ENCODE measurements around the gene SPEG. TPM values are rescaled to one million over a fixed set of nuclear protein-coding genes. Genes with fewer than 3 reads are reported as not detected.

SPEG gene
- polyA plus RNA-seq, 1 donor (not counting 4 experiments of a cell fraction or from before 2014, with no cell fraction given), result 18.8 TPM

DNA sequence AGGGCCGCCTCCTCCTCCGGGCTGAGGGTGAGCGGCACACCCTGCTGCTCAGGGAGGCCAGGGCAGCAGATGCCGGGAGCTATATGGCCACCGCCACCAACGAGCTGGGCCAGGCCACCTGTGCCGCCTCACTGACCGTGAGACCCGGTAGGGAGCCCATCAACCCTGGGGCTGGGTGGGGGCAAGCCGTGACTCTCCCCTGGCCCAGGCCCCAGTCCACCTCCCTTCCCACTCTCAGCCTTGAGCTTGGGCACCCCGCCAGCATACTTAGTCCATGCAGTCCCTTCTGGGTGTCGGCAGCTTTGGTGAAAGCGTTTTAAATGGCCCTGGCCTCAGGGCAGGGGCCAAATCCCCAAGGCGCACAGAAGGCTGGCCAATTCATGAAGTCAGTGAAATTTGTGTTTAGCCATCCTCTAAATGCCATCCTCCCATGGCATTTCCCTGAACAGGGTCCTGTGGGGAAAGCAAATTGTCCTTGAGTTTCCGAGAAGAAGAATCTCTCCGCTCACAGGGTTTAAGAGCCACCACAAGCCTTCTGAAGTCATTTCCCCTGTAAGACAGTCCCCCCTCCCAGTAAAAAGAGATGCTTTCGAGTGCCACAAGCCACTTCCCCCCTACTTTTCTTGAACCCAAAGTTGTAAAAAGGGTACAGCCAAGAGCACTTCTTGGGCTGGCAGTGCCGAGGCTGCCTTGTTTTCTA, 17.2 kb downstream of the SPEG start:
- FAIRE-seq (no peak), DNase-seq (ENCODE audit: low read depth, low spot score) (no peak)
- Histone ChIP-seq H3K4me2 (ENCODE audit: control insufficient read depth, extremely low read depth, insufficient read depth, low read depth, low read length) (peak overlapping the region; percentile 22), H4K20me1 (ENCODE audit: control insufficient read depth, extremely low read depth, insufficient read depth, low read length) (no peaks in the 10 kb centered on the region), H3K79me2 (ENCODE audit: control insufficient read depth, insufficient read depth, low read length) (no peaks in the 10 kb centered on the region), H3K9me3 (ENCODE audit: control insufficient read depth, low read depth, low read length) (no peaks in the 10 kb centered on the region), H3K27me3 (ENCODE audit: control insufficient read depth, extremely low read depth, insufficient read depth, low read length) (no peaks in the 10 kb centered on the region), H3K9ac (ENCODE audit: control insufficient read depth, extremely low read depth, insufficient read depth, low read length) (no peak overlapping the region), H3K27ac (ENCODE audit: control insufficient read depth, insufficient read depth, low read length) (peak overlapping the region; percentile 31), H3K4me3 (ENCODE audit: control insufficient read depth in 2 of 3, extremely low read depth in 1 of 3, insufficient read depth in 2 of 3, low read depth in 1 of 3, low read length in 3 of 3) (no peak overlapping the region), H3K4me1 (ENCODE audit: control insufficient read depth, extremely low read depth, insufficient read depth, low read length) (peaks cover 29% of the 10 kb centered on the region), H3K9me1 (ENCODE audit: control insufficient read depth, extremely low read depth, insufficient read depth, low read length) (no peaks in the 10 kb centered on the region), H3K36me3 (ENCODE audit: control insufficient read depth in 2 of 2, extremely low read depth in 1 of 2, insufficient read depth in 2 of 2, low read length in 2 of 2) (peaks cover 5 to 13% of the 10 kb centered on the region in 2 experiments), H2AFZ (ENCODE audit: control insufficient read depth, low read length) (no peak overlapping the region)
- dilution Hi-C loops (cut with MboI; ENCODE audit: extremely low pct_ligation_motif_present, low sequenced_read_pairs), result no loop called here
- TF ChIP-seq, protein P1, sequence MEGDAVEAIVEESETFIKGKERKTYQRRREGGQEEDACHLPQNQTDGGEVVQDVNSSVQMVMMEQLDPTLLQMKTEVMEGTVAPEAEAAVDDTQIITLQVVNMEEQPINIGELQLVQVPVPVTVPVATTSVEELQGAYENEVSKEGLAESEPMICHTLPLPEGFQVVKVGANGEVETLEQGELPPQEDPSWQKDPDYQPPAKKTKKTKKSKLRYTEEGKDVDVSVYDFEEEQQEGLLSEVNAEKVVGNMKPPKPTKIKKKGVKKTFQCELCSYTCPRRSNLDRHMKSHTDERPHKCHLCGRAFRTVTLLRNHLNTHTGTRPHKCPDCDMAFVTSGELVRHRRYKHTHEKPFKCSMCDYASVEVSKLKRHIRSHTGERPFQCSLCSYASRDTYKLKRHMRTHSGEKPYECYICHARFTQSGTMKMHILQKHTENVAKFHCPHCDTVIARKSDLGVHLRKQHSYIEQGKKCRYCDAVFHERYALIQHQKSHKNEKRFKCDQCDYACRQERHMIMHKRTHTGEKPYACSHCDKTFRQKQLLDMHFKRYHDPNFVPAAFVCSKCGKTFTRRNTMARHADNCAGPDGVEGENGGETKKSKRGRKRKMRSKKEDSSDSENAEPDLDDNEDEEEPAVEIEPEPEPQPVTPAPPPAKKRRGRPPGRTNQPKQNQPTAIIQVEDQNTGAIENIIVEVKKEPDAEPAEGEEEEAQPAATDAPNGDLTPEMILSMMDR (optimal IDR thresholded peaks at IDR 0.05 in 1 of 3, IDR thresholded peaks at IDR 0.05 in 1 of 3, conservative IDR thresholded peaks at IDR 0.05 in 1 of 3; ENCODE audit: extremely low read depth in 1 of 3, insufficient read depth in 2 of 3, low read length in 3 of 3), result no peak
- no peak for TF ChIP-seq EZH2 (IDR thresholded peaks at IDR 0.05; ENCODE audit: low read length)

DNA sequence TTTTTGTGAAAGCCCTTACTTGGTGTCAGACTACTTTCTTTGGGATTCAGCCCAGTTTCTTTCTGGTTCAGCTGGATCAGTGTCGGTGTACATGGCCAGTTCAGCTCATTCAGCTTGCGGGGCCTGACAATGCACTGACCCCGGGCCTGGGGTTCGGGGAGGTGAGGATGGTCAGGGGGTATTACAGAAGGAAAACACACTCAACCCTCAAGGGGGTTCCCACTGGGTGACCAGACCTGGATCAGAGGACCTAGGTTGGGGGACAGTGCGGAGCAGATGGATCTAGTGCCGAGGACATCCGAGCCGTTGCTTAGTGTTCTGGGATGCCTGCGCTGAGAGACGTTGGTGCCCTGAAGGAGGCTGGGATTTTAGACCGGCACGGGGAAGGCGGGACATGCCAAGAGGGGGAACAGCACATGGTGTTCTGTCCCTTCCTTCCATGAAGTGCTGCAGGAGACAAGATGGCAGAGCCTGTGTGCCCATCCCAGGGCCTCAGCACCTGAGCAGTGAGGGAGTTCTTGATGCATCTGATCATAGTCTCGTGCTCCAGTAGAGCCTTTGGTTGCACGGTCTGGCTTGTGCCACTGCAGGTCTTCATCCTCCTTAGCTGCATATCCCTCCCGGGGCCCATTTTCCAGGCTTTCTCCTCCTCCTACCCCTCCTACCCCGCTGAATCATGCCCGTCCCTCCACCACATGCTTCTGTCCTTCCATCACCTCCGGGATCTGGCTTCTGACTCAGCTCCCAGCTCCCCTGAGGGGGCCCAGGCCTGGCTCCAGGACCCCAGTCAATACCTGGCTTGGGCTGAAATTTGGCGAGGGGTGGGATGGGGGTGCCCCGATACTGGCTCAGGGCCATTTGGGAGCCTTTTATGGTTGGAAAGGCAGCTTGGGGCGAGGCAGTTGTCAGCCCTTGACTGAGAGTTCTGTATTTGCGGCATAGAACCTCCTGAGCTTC, 18.0 kb downstream of the SPEG start:
- Histone ChIP-seq H3K27ac (ENCODE audit: control insufficient read depth, insufficient read depth, low read length) (peak overlapping the region; percentile 85), H3K27me3 (ENCODE audit: control insufficient read depth, extremely low read depth, insufficient read depth, low read length) (no peaks in the 10 kb centered on the region), H3K9me3 (ENCODE audit: control insufficient read depth, low read depth, low read length) (no peaks in the 10 kb centered on the region), H3K4me3 (ENCODE audit: control insufficient read depth in 2 of 3, extremely low read depth in 1 of 3, insufficient read depth in 2 of 3, low read depth in 1 of 3, low read length in 3 of 3) (peak overlapping the region in 2 of 3 experiments; percentile 32 to 53), H3K4me1 (ENCODE audit: control insufficient read depth, extremely low read depth, insufficient read depth, low read length) (peaks cover 32% of the 10 kb centered on the region), H3K79me2 (ENCODE audit: control insufficient read depth, insufficient read depth, low read length) (no peaks in the 10 kb centered on the region), H3K9ac (ENCODE audit: control insufficient read depth, extremely low read depth, insufficient read depth, low read length) (peak overlapping the region; percentile 65), H2AFZ (ENCODE audit: control insufficient read depth, low read length) (peak overlapping the region; percentile 62), H4K20me1 (ENCODE audit: control insufficient read depth, extremely low read depth, insufficient read depth, low read length) (no peaks in the 10 kb centered on the region), H3K9me1 (ENCODE audit: control insufficient read depth, extremely low read depth, insufficient read depth, low read length) (no peaks in the 10 kb centered on the region), H3K36me3 (ENCODE audit: control insufficient read depth in 2 of 2, extremely low read depth in 1 of 2, insufficient read depth in 2 of 2, low read length in 2 of 2) (peaks cover 5 to 13% of the 10 kb centered on the region in 2 experiments), H3K4me2 (ENCODE audit: control insufficient read depth, extremely low read depth, insufficient read depth, low read depth, low read length) (peak overlapping the region; percentile 79)
- DNase-seq (ENCODE audit: low read depth, low spot score) (peak; percentile 82), FAIRE-seq (no peak)
- TF ChIP-seq, protein P1 (optimal IDR thresholded peaks at IDR 0.05 in 1 of 3, IDR thresholded peaks at IDR 0.05 in 1 of 3, conservative IDR thresholded peaks at IDR 0.05 in 1 of 3; ENCODE audit: extremely low read depth in 1 of 3, insufficient read depth in 2 of 3, low read length in 3 of 3), result no peak
- no peak for TF ChIP-seq EZH2 (IDR thresholded peaks at IDR 0.05; ENCODE audit: low read length)
- dilution Hi-C loops (cut with MboI; ENCODE audit: extremely low pct_ligation_motif_present, low sequenced_read_pairs), result no loop called here
